ENCODE measurements around the gene DNAJC13. TPM values are rescaled to one million over a fixed set of nuclear protein-coding genes. Genes with fewer than 3 reads are reported as not detected.

DNAJC13 gene
- total RNA-seq, 1 experiment from 2014 or later = 28.5 TPM

DNA sequence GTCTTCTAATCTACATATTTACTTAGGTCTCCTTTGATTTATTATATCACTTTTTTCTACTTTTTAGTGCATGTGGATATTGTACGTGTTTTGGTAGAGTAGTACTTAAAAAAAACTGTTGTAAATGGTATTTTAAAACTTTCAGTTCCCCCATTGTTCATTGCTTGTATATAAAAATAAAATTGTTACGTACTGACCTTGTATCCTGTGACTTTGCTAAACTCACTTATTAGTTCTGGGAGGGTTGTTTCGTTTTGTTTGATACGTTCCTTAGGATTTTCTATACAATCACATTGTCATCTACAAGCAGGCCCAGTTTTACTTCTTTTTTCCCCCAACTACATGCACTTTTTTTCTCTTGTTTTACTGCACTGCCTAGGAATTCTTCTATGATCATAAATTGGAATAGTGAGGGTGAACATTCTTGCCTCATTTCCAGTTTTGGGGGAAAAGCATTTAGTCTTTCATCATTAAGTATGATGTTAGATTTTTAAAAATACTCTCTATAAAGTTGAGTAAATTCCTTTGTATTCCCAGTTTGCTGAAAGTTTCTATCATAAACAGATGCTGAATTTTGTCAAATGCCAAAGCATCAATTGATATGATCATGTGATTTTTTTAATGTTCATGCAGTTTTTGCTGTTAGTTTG is 146.2 kb downstream of the DNAJC13 start:
- H3K36me3 Mint-ChIP-seq = peaks cover 11% of the 10 kb centered on the region; the same call in 1 of the 2 replicates
- TF ChIP-seq, protein P1, sequence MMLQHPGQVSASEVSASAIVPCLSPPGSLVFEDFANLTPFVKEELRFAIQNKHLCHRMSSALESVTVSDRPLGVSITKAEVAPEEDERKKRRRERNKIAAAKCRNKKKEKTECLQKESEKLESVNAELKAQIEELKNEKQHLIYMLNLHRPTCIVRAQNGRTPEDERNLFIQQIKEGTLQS (CRISPR knock-in tag; conservative IDR thresholded peaks at IDR 0.05) = no peak
- TF ChIP-seq RELA (CRISPR knock-in tag; IDR thresholded peaks at IDR 0.05; ENCODE audit: borderline replicate concordance) (no peak), ZNF423 (CRISPR knock-in tag; IDR thresholded peaks at IDR 0.05) (no peak), NFATC4 (CRISPR knock-in tag; IDR thresholded peaks at IDR 0.05) (no peak), OVOL2 (CRISPR knock-in tag; IDR thresholded peaks at IDR 0.05; ENCODE audit: borderline replicate concordance) (no peak), JUN (CRISPR knock-in tag; IDR thresholded peaks at IDR 0.05) (no peak), ETV6 (CRISPR knock-in tag; IDR thresholded peaks at IDR 0.05) (no peak)
- TF ChIP-seq, protein P2, sequence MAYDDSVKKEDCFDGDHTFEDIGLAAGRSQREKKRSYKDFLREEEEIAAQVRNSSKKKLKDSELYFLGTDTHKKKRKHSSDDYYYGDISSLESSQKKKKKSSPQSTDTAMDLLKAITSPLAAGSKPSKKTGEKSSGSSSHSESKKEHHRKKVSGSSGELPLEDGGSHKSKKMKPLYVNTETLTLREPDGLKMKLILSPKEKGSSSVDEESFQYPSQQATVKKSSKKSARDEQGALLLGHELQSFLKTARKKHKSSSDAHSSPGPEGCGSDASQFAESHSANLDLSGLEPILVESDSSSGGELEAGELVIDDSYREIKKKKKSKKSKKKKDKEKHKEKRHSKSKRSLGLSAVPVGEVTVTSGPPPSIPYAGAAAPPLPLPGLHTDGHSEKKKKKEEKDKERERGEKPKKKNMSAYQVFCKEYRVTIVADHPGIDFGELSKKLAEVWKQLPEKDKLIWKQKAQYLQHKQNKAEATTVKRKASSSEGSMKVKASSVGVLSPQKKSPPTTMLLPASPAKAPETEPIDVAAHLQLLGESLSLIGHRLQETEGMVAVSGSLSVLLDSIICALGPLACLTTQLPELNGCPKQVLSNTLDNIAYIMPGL (CRISPR knock-in tag; IDR thresholded peaks at IDR 0.05) = no peak
- ChIA-PET POLR2A (no interaction called here), CTCF (no interaction called here)
- peaks cover 6% of the 10 kb centered on the region; the same call in 1 of the 2 replicates for H3K4me1 Mint-ChIP-seq
- peaks cover 8% of the 10 kb centered on the region for H3K9me3 Mint-ChIP-seq
- H3K4me3 Mint-ChIP-seq = no peak overlapping the region
- no peak for DNase-seq (ENCODE audit: low spot score)
- no peaks in the 10 kb centered on the region for H3K27me3 Mint-ChIP-seq (ENCODE audit: low read depth)
- ATAC-seq = no peak
- H3K27ac Mint-ChIP-seq = no peak overlapping the region

DNA sequence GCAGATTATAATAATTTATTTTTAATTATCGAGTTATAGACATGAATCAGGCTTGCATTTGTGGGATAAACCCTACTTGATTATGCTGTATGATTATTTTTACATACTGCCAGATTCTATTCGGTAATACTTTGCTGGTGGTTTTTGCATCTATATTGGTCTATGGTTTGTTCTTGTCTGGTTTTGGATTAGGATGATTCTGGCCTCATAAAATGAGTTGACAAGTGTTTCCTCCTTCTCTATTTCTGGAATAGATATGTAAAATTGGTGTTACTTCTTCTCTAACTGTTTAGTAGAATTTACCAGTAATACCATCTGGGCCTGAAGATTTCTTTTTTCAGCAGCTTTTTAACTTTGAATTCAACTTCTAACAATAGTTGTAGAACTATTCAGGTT is 146.8 kb downstream of the DNAJC13 start:
- Mint-ChIP-seq H3K4me1 (peaks cover 6% of the 10 kb centered on the region; the same call in 1 of the 2 replicates), H3K36me3 (peaks cover 7% of the 10 kb centered on the region; the same call in 1 of the 2 replicates), H3K4me3 (no peak overlapping the region), H3K9me3 (peaks cover 8% of the 10 kb centered on the region), H3K27ac (no peak overlapping the region), H3K27me3 (ENCODE audit: low read depth) (no peaks in the 10 kb centered on the region)
- TF ChIP-seq SP1 (CRISPR knock-in tag; conservative IDR thresholded peaks at IDR 0.05) = no peak
- TF ChIP-seq, protein P3, sequence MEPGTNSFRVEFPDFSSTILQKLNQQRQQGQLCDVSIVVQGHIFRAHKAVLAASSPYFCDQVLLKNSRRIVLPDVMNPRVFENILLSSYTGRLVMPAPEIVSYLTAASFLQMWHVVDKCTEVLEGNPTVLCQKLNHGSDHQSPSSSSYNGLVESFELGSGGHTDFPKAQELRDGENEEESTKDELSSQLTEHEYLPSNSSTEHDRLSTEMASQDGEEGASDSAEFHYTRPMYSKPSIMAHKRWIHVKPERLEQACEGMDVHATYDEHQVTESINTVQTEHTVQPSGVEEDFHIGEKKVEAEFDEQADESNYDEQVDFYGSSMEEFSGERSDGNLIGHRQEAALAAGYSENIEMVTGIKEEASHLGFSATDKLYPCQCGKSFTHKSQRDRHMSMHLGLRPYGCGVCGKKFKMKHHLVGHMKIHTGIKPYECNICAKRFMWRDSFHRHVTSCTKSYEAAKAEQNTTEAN (CRISPR knock-in tag; IDR thresholded peaks at IDR 0.05) = no peak
- TF ChIP-seq, protein P4, sequence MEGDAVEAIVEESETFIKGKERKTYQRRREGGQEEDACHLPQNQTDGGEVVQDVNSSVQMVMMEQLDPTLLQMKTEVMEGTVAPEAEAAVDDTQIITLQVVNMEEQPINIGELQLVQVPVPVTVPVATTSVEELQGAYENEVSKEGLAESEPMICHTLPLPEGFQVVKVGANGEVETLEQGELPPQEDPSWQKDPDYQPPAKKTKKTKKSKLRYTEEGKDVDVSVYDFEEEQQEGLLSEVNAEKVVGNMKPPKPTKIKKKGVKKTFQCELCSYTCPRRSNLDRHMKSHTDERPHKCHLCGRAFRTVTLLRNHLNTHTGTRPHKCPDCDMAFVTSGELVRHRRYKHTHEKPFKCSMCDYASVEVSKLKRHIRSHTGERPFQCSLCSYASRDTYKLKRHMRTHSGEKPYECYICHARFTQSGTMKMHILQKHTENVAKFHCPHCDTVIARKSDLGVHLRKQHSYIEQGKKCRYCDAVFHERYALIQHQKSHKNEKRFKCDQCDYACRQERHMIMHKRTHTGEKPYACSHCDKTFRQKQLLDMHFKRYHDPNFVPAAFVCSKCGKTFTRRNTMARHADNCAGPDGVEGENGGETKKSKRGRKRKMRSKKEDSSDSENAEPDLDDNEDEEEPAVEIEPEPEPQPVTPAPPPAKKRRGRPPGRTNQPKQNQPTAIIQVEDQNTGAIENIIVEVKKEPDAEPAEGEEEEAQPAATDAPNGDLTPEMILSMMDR (IDR thresholded peaks at IDR 0.05) = no peak
- DNase-seq (ENCODE audit: low spot score) = no peak
- ChIA-PET CTCF (no interaction called here), POLR2A (no interaction called here)
- ATAC-seq = no peak

DNA sequence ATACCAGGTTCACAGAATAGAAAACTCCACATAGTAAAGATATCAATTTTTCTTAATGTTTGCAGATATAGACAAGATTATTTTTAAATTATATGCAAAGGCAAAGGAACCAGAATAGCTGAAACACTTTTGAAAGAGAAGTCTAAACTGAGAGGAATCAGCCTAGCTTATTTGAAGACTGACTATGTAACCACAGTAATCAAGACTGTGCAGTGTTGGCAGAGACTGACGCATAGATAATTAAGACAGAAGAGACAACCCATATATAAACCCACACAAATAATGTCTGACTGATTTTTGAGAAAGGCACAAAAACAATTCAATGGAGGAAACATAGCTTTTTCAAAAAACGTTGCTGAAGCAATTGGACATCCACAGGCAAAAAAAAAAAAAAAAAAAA is 151.1 kb downstream of the DNAJC13 start:
- H3K27ac Mint-ChIP-seq = no peak overlapping the region
- H3K4me1 Mint-ChIP-seq = no peaks in the 10 kb centered on the region
- H3K27me3 Mint-ChIP-seq (ENCODE audit: low read depth) = no peaks in the 10 kb centered on the region
- DNase-seq (ENCODE audit: low spot score) (no peak), ATAC-seq (no peak)
- ChIA-PET POLR2A (no interaction called here), CTCF (interaction anchor here (1.1 kb wide), 1 partner anchor 11 kb away, joined by 4 read pairs; no protein-coding TSS in a partner anchor)
- peaks cover 11% of the 10 kb centered on the region for H3K9me3 Mint-ChIP-seq
- no peak overlapping the region for H3K4me3 Mint-ChIP-seq
- peaks cover 14% of the 10 kb centered on the region for H3K36me3 Mint-ChIP-seq
- TF ChIP-seq ZNF317 (CRISPR knock-in tag; IDR thresholded peaks at IDR 0.05; ENCODE audit: borderline replicate concordance, low read depth) (no peak), FOXP1 (CRISPR knock-in tag; IDR thresholded peaks at IDR 0.05; ENCODE audit: borderline replicate concordance) (no peak), FOXJ3 (CRISPR knock-in tag; IDR thresholded peaks at IDR 0.05; ENCODE audit: borderline replicate concordance) (no peak), SP1 (CRISPR knock-in tag; conservative IDR thresholded peaks at IDR 0.05) (no peak), ZNF416 (CRISPR knock-in tag; IDR thresholded peaks at IDR 0.05) (no peak)
- TF ChIP-seq, protein P5, sequence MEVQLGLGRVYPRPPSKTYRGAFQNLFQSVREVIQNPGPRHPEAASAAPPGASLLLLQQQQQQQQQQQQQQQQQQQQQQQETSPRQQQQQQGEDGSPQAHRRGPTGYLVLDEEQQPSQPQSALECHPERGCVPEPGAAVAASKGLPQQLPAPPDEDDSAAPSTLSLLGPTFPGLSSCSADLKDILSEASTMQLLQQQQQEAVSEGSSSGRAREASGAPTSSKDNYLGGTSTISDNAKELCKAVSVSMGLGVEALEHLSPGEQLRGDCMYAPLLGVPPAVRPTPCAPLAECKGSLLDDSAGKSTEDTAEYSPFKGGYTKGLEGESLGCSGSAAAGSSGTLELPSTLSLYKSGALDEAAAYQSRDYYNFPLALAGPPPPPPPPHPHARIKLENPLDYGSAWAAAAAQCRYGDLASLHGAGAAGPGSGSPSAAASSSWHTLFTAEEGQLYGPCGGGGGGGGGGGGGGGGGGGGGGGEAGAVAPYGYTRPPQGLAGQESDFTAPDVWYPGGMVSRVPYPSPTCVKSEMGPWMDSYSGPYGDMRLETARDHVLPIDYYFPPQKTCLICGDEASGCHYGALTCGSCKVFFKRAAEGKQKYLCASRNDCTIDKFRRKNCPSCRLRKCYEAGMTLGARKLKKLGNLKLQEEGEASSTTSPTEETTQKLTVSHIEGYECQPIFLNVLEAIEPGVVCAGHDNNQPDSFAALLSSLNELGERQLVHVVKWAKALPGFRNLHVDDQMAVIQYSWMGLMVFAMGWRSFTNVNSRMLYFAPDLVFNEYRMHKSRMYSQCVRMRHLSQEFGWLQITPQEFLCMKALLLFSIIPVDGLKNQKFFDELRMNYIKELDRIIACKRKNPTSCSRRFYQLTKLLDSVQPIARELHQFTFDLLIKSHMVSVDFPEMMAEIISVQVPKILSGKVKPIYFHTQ (CRISPR knock-in tag; IDR thresholded peaks at IDR 0.05) = no peak
- TF ChIP-seq, protein P4 (IDR thresholded peaks at IDR 0.05) = no peak
- TF ChIP-seq, protein P6, sequence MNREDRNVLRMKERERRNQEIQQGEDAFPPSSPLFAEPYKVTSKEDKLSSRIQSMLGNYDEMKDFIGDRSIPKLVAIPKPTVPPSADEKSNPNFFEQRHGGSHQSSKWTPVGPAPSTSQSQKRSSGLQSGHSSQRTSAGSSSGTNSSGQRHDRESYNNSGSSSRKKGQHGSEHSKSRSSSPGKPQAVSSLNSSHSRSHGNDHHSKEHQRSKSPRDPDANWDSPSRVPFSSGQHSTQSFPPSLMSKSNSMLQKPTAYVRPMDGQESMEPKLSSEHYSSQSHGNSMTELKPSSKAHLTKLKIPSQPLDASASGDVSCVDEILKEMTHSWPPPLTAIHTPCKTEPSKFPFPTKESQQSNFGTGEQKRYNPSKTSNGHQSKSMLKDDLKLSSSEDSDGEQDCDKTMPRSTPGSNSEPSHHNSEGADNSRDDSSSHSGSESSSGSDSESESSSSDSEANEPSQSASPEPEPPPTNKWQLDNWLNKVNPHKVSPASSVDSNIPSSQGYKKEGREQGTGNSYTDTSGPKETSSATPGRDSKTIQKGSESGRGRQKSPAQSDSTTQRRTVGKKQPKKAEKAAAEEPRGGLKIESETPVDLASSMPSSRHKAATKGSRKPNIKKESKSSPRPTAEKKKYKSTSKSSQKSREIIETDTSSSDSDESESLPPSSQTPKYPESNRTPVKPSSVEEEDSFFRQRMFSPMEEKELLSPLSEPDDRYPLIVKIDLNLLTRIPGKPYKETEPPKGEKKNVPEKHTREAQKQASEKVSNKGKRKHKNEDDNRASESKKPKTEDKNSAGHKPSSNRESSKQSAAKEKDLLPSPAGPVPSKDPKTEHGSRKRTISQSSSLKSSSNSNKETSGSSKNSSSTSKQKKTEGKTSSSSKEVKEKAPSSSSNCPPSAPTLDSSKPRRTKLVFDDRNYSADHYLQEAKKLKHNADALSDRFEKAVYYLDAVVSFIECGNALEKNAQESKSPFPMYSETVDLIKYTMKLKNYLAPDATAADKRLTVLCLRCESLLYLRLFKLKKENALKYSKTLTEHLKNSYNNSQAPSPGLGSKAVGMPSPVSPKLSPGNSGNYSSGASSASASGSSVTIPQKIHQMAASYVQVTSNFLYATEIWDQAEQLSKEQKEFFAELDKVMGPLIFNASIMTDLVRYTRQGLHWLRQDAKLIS (CRISPR knock-in tag; IDR thresholded peaks at IDR 0.05; ENCODE audit: borderline replicate concordance) = no peak
